T47D (cell line): ENCODE results near the gene NCAM1.

ENCODE experiments used
- DNase-seq, 2 experiments: peaks; one replicate each; pipeline versions ENCODE4 v3.0.0 to v3.0.0-alpha.2; 2011 to 2012; ENCODE audit warnings: low read depth in 1 of 2, low spot score in 1 of 2
- JUND ChIP-seq: IDR thresholded peaks from 2 replicates; pipeline ENCODE4 v1.6.1; 2012; ENCODE audit warnings: low read depth
- in situ Hi-C: cut with HindIII; loops from 2 replicates; pipeline ENCODE4 v1.10.0; 2016; ENCODE audit warnings: low sequenced_read_pairs, low pct_unique_long_range_greater_than_20kb

NCAM1 gene

GRCh38 chr11:113137713-113138529 lies 176.7 kb downstream of the NCAM1 start:
- no peak for TF ChIP-seq JUND
- in situ Hi-C loops = no loop called here
- DNase-seq = no peak

GRCh38 chr11:113138731-113139130 lies 177.5 kb downstream of the NCAM1 start:
- DNase-seq = no peak
- in situ Hi-C loops = no loop called here
- no peak for TF ChIP-seq JUND

GRCh38 chr11:113141010-113141409 lies 179.8 kb downstream of the NCAM1 start:
- in situ Hi-C loops = no loop called here
- TF ChIP-seq JUND = no peak
- no peak for DNase-seq

GRCh38 chr11:113142508-113142907 lies 181.3 kb downstream of the NCAM1 start:
- in situ Hi-C loops = no loop called here
- no peak for DNase-seq
- TF ChIP-seq JUND = no peak

DNA sequence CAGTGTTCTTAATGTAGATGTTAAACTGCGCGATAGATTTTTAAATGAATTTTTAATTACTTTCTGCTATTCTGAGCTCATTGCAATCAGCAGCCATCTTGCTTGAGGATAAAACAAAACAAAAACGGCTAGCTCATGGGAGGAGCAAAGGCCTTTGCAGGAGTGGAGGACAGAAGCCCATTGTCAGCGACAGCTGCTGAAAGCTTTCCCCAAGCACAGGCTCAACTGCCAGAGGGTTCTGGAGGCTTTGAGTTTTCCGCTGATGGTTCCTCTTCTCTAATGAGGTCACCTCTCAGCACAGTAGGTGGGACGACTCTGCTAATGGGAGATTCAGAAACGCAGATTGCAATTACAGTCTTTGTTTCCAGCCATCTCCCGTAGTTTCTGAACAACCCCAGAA lies 186.0 kb downstream of the NCAM1 start:
- in situ Hi-C loops = no loop called here
- no peak for DNase-seq
- TF ChIP-seq JUND = no peak

DNA sequence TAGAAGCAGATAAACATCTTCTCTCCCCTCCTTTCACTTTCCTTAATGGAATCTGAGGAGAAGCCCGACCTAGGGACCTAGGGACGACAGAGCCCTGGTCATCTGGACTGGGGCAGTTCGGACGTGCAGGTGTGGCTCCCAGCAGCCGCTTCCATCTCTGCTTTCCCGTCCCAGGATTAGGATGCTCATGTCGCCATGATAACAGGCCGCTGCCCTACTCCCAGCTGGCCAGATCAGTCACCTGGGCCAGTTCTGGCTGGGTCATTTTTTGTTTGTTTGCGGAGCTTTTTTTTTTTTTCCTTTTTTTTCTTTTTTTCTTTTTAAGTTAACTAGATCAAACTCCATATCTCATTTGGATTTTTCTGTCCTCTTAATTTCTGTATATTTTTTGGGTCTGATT lies 186.9 kb downstream of the NCAM1 start:
- no peak for TF ChIP-seq JUND
- in situ Hi-C loops = no loop called here
- DNase-seq = no peak

- TF ChIP-seq JUND = no peak
- no peak for DNase-seq
- in situ Hi-C loops = no loop called here
Measured at GRCh38 chr11:113148652-113149051, 187.4 kb downstream of the NCAM1 start.

GRCh38 chr11:113151521-113151920 lies 190.3 kb downstream of the NCAM1 start:
- no peak for TF ChIP-seq JUND
- DNase-seq = no peak
- in situ Hi-C loops = no loop called here

DNA sequence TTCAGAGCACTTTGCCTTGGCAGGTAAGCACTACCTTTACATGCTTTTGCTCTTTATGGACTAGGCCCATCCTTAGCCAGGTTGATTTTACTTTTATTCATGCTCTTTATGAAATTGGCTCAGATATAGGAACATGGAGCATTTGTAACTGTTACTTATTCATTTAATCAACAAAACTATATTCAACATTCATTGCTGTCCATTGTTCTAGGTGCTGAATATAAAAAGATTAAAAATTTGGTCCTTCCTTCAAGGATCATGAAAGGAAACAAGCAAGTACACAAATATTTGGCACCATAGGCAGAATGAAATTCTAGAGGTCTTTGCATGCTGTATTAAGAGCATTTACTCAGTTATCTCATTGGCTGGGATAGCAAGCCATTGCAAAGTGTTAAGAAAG lies 191.3 kb downstream of the NCAM1 start:
- no peak for DNase-seq
- in situ Hi-C loops = no loop called here
- no peak for TF ChIP-seq JUND

GRCh38 chr11:113153847-113154246 lies 192.6 kb downstream of the NCAM1 start:
- in situ Hi-C loops = no loop called here
- no peak for TF ChIP-seq JUND
- DNase-seq = no peak

DNA sequence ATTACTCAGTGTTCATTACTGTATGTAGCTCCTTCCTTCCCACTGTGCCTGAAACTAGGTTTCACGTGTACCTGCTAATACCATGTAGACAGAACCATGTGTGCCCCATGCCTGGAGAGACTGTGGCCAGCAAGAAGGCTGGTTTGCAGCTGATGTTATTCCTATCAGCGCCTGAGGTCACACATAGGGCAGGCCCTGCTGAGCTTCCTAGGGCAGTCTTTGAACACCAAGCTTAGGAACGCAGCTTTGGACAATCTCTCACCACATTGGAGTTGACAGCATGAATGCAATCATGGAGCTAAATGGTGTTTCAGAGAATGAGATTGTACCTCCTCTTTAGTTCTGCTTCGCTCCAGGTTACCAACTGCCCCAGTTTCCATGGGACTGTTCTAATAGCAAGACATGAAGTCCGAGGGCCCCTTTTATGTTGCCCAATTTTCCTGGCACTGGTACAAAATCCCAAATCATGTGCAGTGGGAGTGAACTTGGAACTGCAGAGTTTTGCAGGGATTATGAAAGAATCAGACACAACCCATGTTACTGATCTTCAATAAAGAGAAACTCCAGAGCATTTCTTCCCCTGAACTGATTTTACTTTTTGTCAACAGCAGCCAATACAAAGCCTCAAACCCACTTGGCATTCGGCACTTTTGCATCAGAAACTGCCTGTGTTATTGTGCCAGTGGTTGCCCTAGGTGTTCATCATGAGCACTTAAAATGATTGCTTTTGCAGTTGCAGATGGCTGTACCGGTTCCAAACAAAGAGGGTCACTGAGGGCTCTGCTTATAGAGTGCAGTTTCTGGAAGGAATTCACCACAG lies 199.0 kb downstream of the NCAM1 start:
- in situ Hi-C loops = no loop called here
- no peak for TF ChIP-seq JUND

GRCh38 chr11:113160808-113161124 lies 199.5 kb downstream of the NCAM1 start:
- DNase-seq = no peak
- TF ChIP-seq JUND = no peak
- in situ Hi-C loops = no loop called here

More for the DNA sequence above, 199.0 kb downstream of the NCAM1 start:
- DNase-seq = no peak
